BLaER1 (cell line): ENCODE results near the gene TRMT11.
A peak's percentile ranks its signal among the peaks of the same experiment; 100 is the strongest.
"Not testable (repeated sequence)": the region's sequence is repeated elsewhere in the genome, so short reads cannot be mapped to it uniquely, and the experiment has no call there.

Experiments used
- H3K27ac ChIP-seq: shearing (Covaris generic); formaldehyde crosslinking; 2 replicates; pipeline ENCODE4 v1.8.1; 2022
- H3K27me3 ChIP-seq: shearing (Covaris generic); formaldehyde crosslinking; 2 replicates; pipeline ENCODE4 v1.8.1; 2022
- H3K36me3 ChIP-seq: shearing (Covaris generic); formaldehyde crosslinking; 2 replicates; pipeline ENCODE4 v1.8.1; 2022
- H3K4me1 ChIP-seq: shearing (Covaris generic); formaldehyde crosslinking; 2 replicates; pipeline ENCODE4 v1.8.1; 2022
- H3K4me2 ChIP-seq: shearing (Covaris generic); formaldehyde crosslinking; 2 replicates; pipeline ENCODE4 v1.8.1; 2022
- H3K4me3 ChIP-seq: shearing (Covaris generic); formaldehyde crosslinking; 2 replicates; pipeline ENCODE4 v1.8.1; 2022
- H3K9ac ChIP-seq: shearing (Covaris generic); formaldehyde crosslinking; 2 replicates; pipeline ENCODE4 v1.8.1; 2022
- H3K9me3 ChIP-seq: shearing (Covaris generic); formaldehyde crosslinking; 2 replicates; pipeline ENCODE4 v1.8.1; 2022
- H4K20me1 ChIP-seq: shearing (Covaris generic); formaldehyde crosslinking; 2 replicates; pipeline ENCODE4 v1.8.1; 2022
- Cebpa-rat ChIP-seq: shearing (Covaris generic); IDR thresholded peaks from 2 replicates; pipeline ENCODE4 v1.8.1; 2022

TRMT11 gene

GRCh38 chr6:125970760-125971159 lies 15.6 kb upstream of the TRMT11 start:
- Histone ChIP-seq H3K9ac (no peak overlapping the region), H3K36me3 (peaks cover 43% of the 10 kb centered on the region), H3K4me3 (no peak overlapping the region), H3K9me3 (no peaks in the 10 kb centered on the region), H3K27me3 (no peaks in the 10 kb centered on the region), H4K20me1 (no peaks in the 10 kb centered on the region; the same call in 1 of the 2 replicates), H3K4me2 (no peak overlapping the region), H3K27ac (no peak overlapping the region), H3K4me1 (peaks cover 11% of the 10 kb centered on the region)
- no peak for TF ChIP-seq Cebpa-rat

DNA sequence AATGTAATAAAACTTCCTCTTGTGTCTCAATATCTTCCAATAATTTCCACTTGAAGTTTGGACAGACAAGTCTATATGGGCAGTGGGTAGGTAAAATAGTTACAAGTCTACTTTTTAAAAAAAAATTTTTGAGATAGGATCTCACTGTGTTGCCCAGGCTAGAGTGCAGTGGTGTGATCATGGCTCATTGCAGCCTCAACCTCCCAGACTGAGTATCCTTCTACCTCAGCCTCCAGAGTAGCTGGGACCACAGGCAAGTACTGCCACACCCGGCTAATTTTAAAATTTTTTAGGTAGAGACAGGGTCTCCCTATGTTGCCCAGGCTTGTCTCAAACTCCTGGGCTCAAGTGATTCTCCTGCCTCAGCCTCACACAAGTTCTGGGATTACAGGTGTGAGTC lies 13.9 kb upstream of the TRMT11 start:
- H4K20me1 ChIP-seq = not testable (repeated sequence)

DNA sequence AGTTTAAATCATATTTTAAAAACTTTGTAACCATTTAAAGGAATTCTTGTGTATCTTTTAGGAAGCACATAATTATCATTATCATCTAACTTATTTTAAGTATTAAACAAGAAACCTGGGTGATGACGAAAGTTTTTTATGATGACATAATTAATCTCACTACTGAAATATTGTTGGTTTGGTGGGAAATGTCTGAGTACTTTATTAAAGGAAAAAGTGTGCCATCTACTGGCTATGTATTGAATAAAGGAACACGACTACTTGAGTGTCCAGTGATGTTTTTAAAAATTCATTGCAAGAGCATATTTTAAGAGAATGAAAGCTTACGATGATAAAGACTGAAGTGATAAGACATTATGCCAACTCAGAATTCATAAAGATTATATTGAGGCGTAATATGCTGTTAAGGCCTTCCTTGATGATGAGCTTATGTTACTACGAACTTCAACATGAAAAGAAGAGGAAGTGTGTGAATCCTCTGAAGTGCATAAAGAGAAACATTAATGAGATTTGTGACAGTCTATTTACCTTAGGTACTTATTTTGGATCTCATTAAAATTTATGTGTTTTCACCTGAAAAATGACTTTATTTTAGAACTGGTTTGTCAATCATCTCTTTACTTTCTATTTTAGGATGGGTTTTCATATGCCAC lies 12.0 kb upstream of the TRMT11 start:
- Histone ChIP-seq H3K27ac (no peak overlapping the region), H3K4me2 (no peak overlapping the region), H4K20me1 (no peaks in the 10 kb centered on the region), H3K27me3 (no peaks in the 10 kb centered on the region), H3K4me1 (no peaks in the 10 kb centered on the region), H3K36me3 (peaks cover 27% of the 10 kb centered on the region; the same call in 1 of the 2 replicates), H3K9ac (no peak overlapping the region), H3K4me3 (no peak overlapping the region), H3K9me3 (no peaks in the 10 kb centered on the region)
- no peak for TF ChIP-seq Cebpa-rat

More for the DNA sequence above, 13.9 kb upstream of the TRMT11 start:
- not testable (repeated sequence) for H3K9ac ChIP-seq, H3K27me3 ChIP-seq, H3K4me2 ChIP-seq, H3K9me3 ChIP-seq, H3K4me3 ChIP-seq, H3K27ac ChIP-seq
- Histone ChIP-seq H3K36me3 (peaks cover 40% of the 10 kb centered on the region), H3K4me1 (peaks cover 11% of the 10 kb centered on the region)

DNA sequence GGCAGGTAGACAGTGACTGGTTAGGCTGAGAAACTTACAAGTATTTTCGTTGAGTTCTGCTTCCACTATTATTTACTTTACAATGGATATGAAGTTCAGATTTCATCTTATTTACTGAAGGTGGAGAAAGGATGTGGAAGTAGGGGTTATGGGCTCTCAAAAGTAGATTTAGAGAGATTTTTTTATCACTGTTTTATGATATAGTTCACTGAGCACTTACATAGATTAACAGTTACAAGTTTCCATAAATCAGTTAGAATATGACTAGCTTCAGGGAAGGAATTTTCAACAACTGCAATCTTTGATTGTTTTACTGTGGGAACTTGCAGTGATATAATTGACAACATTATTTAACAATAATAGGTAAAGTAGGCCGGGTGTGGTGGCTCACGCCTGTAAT lies 7.2 kb upstream of the TRMT11 start:
- H3K9me3 ChIP-seq = no peaks in the 10 kb centered on the region
- no peak overlapping the region for H3K9ac ChIP-seq
- H3K27ac ChIP-seq = no peak overlapping the region
- H3K36me3 ChIP-seq = peaks cover 28% of the 10 kb centered on the region
- H3K27me3 ChIP-seq = no peaks in the 10 kb centered on the region
- no peak overlapping the region for H3K4me3 ChIP-seq
- no peaks in the 10 kb centered on the region for H3K4me1 ChIP-seq
- no peak overlapping the region for H3K4me2 ChIP-seq
- TF ChIP-seq Cebpa-rat = no peak
- no peaks in the 10 kb centered on the region for H4K20me1 ChIP-seq

- H4K20me1 ChIP-seq = no peaks in the 10 kb centered on the region
- H3K27ac ChIP-seq = no peak overlapping the region
- H3K4me1 ChIP-seq = peaks cover 10% of the 10 kb centered on the region
- H3K36me3 ChIP-seq = peaks cover 13% of the 10 kb centered on the region; the same call in 1 of the 2 replicates
- no peak overlapping the region for H3K4me3 ChIP-seq
- H3K9ac ChIP-seq = no peak overlapping the region
- H3K4me2 ChIP-seq = no peak overlapping the region
- no peaks in the 10 kb centered on the region for H3K27me3 ChIP-seq
- H3K9me3 ChIP-seq = no peaks in the 10 kb centered on the region
- TF ChIP-seq Cebpa-rat = no peak
These were observed 4.7 kb upstream of the TRMT11 start for GRCh38 chr6:125981571-125982185.

GRCh38 chr6:125983246-125983945 lies 2.9 kb upstream of the TRMT11 start:
- no peak overlapping the region for H3K4me2 ChIP-seq
- H3K4me1 ChIP-seq = peaks cover 18% of the 10 kb centered on the region
- H3K27ac ChIP-seq = no peak overlapping the region
- TF ChIP-seq Cebpa-rat = no peak
- peaks cover 13% of the 10 kb centered on the region; the same call in 1 of the 2 replicates for H3K36me3 ChIP-seq
- H3K9ac ChIP-seq = no peak overlapping the region
- no peaks in the 10 kb centered on the region for H4K20me1 ChIP-seq
- H3K9me3 ChIP-seq = no peaks in the 10 kb centered on the region
- no peaks in the 10 kb centered on the region for H3K27me3 ChIP-seq
- no peak overlapping the region for H3K4me3 ChIP-seq

GRCh38 chr6:125984311-125984710 lies 2.0 kb upstream of the TRMT11 start:
- Histone ChIP-seq H3K27me3 (no peaks in the 10 kb centered on the region), H3K4me1 (peaks cover 18% of the 10 kb centered on the region), H3K4me2 (no peak overlapping the region), H4K20me1 (no peaks in the 10 kb centered on the region), H3K9me3 (no peaks in the 10 kb centered on the region), H3K27ac (no peak overlapping the region), H3K9ac (no peak overlapping the region), H3K4me3 (no peak overlapping the region), H3K36me3 (peaks cover 13% of the 10 kb centered on the region; the same call in 1 of the 2 replicates)
- no peak for TF ChIP-seq Cebpa-rat

DNA sequence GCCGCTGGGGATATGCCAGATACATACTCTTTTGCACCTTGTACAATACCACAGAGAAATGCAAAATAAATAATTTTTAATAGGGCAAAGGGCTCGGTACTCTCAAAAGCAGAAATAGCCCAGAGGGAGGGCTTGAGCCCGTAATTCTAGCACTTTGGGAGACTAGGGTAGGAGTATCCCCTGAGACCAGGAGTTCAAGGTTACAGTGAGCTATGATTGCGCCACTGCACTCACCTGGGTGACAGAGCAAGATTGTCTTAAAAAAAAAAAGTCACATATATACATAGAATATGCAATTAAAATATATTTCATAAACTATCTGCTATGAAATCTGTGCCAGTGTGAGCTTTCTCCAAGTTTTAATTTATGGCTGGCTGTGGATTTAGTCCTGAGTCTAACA lies 818 bp upstream of the TRMT11 start:
- Histone ChIP-seq H4K20me1 (no peaks in the 10 kb centered on the region), H3K36me3 (peaks cover 13% of the 10 kb centered on the region; the same call in 1 of the 2 replicates), H3K9ac (no peak overlapping the region), H3K4me2 (peak overlapping the region; percentile 78), H3K4me1 (peaks cover 18% of the 10 kb centered on the region), H3K27ac (no peak overlapping the region; the same call in 1 of the 2 replicates), H3K9me3 (no peaks in the 10 kb centered on the region), H3K4me3 (peak overlapping the region; percentile 76), H3K27me3 (no peaks in the 10 kb centered on the region)
- TF ChIP-seq Cebpa-rat = no peak

GRCh38 chr6:125985979-125986300 lies 400 bp upstream of the TRMT11 start:
- H4K20me1 ChIP-seq = no peaks in the 10 kb centered on the region
- H3K9ac ChIP-seq = peak overlapping the region; percentile 79
- peak overlapping the region; percentile 78 for H3K27ac ChIP-seq
- peak overlapping the region; percentile 78 for H3K4me2 ChIP-seq
- peaks cover 11% of the 10 kb centered on the region; the same call in 1 of the 2 replicates for H3K36me3 ChIP-seq
- TF ChIP-seq Cebpa-rat = no peak
- H3K4me1 ChIP-seq = peaks cover 18% of the 10 kb centered on the region
- no peaks in the 10 kb centered on the region for H3K9me3 ChIP-seq
- no peaks in the 10 kb centered on the region for H3K27me3 ChIP-seq
- peak overlapping the region; percentile 76 for H3K4me3 ChIP-seq

DNA sequence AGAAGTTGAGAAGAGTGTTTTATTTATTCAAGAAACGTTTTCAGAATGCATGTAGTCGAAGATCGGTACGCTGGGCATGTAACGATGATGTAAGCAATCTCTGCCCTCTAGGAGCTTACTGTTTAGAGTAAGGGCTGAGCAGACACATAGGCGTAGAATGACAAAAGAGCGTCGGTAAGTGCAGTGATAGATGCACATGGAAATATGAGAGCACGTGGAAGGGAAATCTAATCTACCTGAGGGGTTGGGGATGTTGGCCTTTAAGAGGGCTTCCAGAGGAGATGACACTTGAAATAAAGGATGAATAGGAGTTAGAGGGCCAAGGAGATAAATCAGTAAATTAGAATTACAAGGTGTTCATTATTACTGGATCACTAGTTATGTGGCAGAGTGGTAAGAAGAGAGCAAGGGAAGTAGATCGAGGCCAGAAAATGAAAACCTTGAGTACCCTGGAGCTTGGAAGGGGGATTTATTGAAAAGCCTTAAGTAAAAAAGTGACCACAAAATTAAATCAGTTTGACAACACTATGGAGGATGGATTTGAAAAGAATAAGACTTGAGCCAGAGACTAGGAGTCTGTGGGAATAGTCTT lies 782 bp downstream of the TRMT11 start:
- Histone ChIP-seq H3K27ac (no peak overlapping the region), H3K27me3 (no peaks in the 10 kb centered on the region), H3K4me2 (peak overlapping the region; percentile 78), H3K4me1 (peaks cover 18% of the 10 kb centered on the region), H3K9ac (peak overlapping the region; percentile 79), H4K20me1 (0 out of 2 replicates have a peak, but pooled peaks cover 8% of the 10 kb centered on the region), H3K9me3 (no peaks in the 10 kb centered on the region), H3K36me3 (no peaks in the 10 kb centered on the region), H3K4me3 (peak overlapping the region; percentile 76)
- no peak for TF ChIP-seq Cebpa-rat
